CD4-positive, alpha-beta memory T cell (primary cell): ENCODE measurements around the gene GRK2. TPM values are rescaled to one million over a fixed set of nuclear protein-coding genes. Genes with fewer than 3 reads are reported as not detected.

ENCODE experiments used
- CTCF ChIA-PET: fragments of 350-600 bp; sonication (Branson Sonifier 250); formaldehyde crosslinking; loops from one replicate; lab custom pipeline; 2021; ENCODE audit warnings: inconsistent platforms; ENCODE audit not compliant: partially characterized antibody; lab: Charles Lee
- POLR2A ChIA-PET: fragments of 350-600 bp; sonication (Branson Sonifier 250); formaldehyde crosslinking; loops from one replicate; lab custom pipeline; 2021; ENCODE audit not compliant: partially characterized antibody; lab: Charles Lee
- DNase-seq, 5 donors: peaks; one replicate each; pipeline versions ENCODE4 v3.0.0 to v3.0.0-alpha.2; 2020 to 2022; ENCODE audit warnings: mixed read lengths in 1 of 5
- H3K27ac ChIP-seq: one replicate; pipeline ENCODE4 v1.7.0; 2013; ENCODE audit warnings: low read depth, low read length
- H3K27me3 ChIP-seq: 2 replicates; pipeline ENCODE4 v1.7.0; 2013; ENCODE audit warnings: mild to moderate bottlenecking, low read length, moderate library complexity; ENCODE audit not compliant: insufficient read depth
- H3K36me3 ChIP-seq: 2 replicates; pipeline ENCODE4 v1.7.0; 2013; ENCODE audit warnings: mild to moderate bottlenecking, low read length, moderate library complexity; ENCODE audit not compliant: insufficient read depth
- H3K4me1 ChIP-seq: 2 replicates; pipeline ENCODE4 v1.7.0; 2013; ENCODE audit warnings: mild to moderate bottlenecking, low read length, moderate library complexity; ENCODE audit not compliant: insufficient read depth
- H3K4me3 ChIP-seq, 2 donors: one replicate each; pipeline ENCODE4 v1.7.0; 2013; ENCODE audit warnings: low read length in 2 of 2, mild to moderate bottlenecking in 1 of 2
- H3K9me3 ChIP-seq, 2 donors: one replicate each; pipeline ENCODE4 v1.7.0; 2013; ENCODE audit warnings: low read length in 2 of 2, control low read depth in 1 of 2; ENCODE audit not compliant: control insufficient read depth in 1 of 2
- H3K27ac Mint-ChIP-seq, 7 donors: one replicate each; pipeline ENCODE4 v1.8.0; 2020 to 2021; ENCODE audit warnings: mixed read lengths in 7 of 7, mild to moderate bottlenecking in 6 of 7, inconsistent platforms in 3 of 7, moderate library complexity in 3 of 7
- H3K27me3 Mint-ChIP-seq, 2 donors: one replicate each; pipeline ENCODE4 v1.8.0; 2020 to 2021; ENCODE audit warnings: mixed read lengths in 2 of 2
- H3K36me3 Mint-ChIP-seq, 2 donors: one replicate each; pipeline ENCODE4 v1.8.0; 2020 to 2021; ENCODE audit warnings: mixed read lengths in 2 of 2, inconsistent platforms in 1 of 2, mild to moderate bottlenecking in 1 of 2
- H3K4me1 Mint-ChIP-seq, 4 donors: one replicate each; pipeline ENCODE4 v1.8.0; 2020 to 2021; ENCODE audit warnings: mixed read lengths in 4 of 4, mild to moderate bottlenecking in 1 of 4
- H3K4me3 Mint-ChIP-seq, 8 donors: one replicate each; pipeline ENCODE4 v1.8.0; 2020 to 2021; ENCODE audit warnings: mixed read lengths in 8 of 8, mild to moderate bottlenecking in 7 of 8, moderate library complexity in 6 of 8, inconsistent platforms in 3 of 8
- H3K9me3 Mint-ChIP-seq, 8 donors: one replicate each; pipeline ENCODE4 v1.8.0; 2020 to 2021; ENCODE audit warnings: mixed read lengths in 8 of 8, mild to moderate bottlenecking in 5 of 8, inconsistent platforms in 3 of 8, moderate library complexity in 1 of 8
- intact Hi-C: fragments of 100-400 bp; cut with micrococcal nuclease; formaldehyde crosslinking; loops from one replicate; pipeline ENCODE4 v1.15.1; 2023
- polyA plus RNA-seq, 2 donors: library from polyadenylated mRNA; unstranded; fragments of 300-500 nt; fragmentation: Illumina TruSeq; gene quantifications; one replicate each; pipeline ENCODE4 v1.2.3, GENCODE V29; 2021
- total RNA-seq, 2 experiments: library from RNA; stranded (reverse); gene quantifications; one replicate each; pipeline ENCODE4 v1.2.3, GENCODE V29; 2021

Gene GRK2
- total and polyA plus RNA-seq, 4 experiments from 2014 or later: 12.8 to 310 (median 181) TPM

DNA sequence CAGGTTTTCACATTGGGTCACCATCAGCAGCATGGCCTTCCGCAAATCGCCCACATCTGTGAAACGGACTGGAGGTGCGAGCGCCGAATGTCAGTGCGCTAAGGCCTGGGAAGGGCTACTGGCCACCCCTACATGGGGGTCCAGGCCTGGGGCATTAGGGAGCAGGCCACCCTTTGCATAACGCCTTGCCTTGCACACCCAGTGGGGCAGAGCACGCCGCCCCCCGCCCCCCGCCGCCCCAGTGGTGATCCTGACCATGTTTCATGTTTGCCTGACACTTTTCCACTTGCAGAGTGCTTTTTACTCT, 2.6 kb downstream of the GRK2 start:
- Mint-ChIP-seq H3K36me3 (peaks cover 29 to 50% of the 10 kb centered on the region in 2 donors), H3K27ac (peak overlapping the region; percentile 91 to 98 (median 96)), H3K4me3 (peak overlapping the region; percentile 92 to 98 (median 97)), H3K9me3 (no peaks in the 10 kb centered on the region), H3K27me3 (no peaks in the 10 kb centered on the region), H3K4me1 (peaks cover 38 to 85% (median 55%) of the 10 kb centered on the region in 4 donors)
- no peaks in the 10 kb centered on the region for H3K27me3 ChIP-seq
- peaks cover 29% of the 10 kb centered on the region for H3K36me3 ChIP-seq
- ChIA-PET CTCF (interaction anchor here (0.7 to 7.1 kb wide), 6 partner anchors 8 to 149 kb away, joined by 3 to 54 read pairs (median 8); no protein-coding TSS in a partner anchor), POLR2A (interaction anchor here (3.0 to 17.3 kb wide), 7 partner anchors 17 to 134 kb away, joined by 20 to 1163 read pairs (median 72); partner anchors contain the start of genes ANKRD13D, POLD4, PPP1CA and SSH3)
- H3K9me3 ChIP-seq: no peaks in the 10 kb centered on the region
- intact Hi-C loops: loop anchor here (1.0 to 5.0 kb wide), 2 partner anchors 8 to 103 kb away; partner anchors contain the start of gene CLCF1
- H3K27ac ChIP-seq: peak overlapping the region; percentile 80
- peak in 1 of 5 donors; percentile 17 for DNase-seq
- H3K4me1 ChIP-seq: peaks cover 72% of the 10 kb centered on the region
- H3K4me3 ChIP-seq: peak overlapping the region; percentile 88 to 92

DNA sequence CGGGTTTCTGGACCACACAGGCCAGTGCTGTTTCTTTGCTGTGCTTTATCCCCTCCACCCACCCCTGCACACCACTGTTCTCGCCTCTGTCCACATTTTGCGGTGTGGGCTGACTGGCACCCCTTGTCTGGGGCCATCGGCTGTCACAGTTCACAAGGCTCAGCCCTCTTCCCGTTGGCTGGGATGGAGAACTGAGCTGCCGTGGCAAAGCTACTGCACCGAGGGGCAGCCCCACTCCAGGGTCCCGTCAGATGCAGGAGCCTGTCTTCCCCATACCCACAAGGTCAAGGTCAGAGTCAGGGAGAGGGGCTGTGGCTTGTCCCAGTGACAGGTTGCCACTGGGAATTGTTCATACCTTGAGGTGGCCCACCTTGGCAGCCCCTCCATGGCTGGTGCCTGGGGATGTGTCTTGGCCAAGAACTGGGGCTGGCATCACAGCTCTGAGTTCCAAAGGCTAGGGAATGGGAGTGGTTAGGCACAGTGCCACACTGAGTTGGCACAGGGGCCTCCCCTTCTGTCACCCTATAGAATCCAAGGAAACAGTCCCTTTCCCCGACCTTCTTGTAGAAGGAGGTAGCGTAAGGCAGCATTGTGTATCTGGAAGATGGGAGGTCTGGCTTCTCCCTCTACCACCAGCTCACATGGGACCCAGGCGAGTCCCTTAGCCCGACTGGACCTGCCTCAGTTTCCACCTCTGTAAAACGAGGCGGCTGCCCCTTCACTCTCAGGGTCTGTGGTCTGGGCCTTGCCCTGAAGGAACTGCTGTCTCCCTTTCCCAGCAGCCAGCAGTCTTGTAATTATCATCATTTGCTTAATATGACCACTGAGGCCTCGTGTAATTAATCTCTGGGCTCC, 3.4 kb downstream of the GRK2 start:
- peaks cover 29% of the 10 kb centered on the region for H3K36me3 ChIP-seq
- no peaks in the 10 kb centered on the region for H3K9me3 ChIP-seq
- no peaks in the 10 kb centered on the region for H3K9me3 Mint-ChIP-seq
- intact Hi-C loops: loop anchor here (5.0 kb wide), 1 partner anchor 103 kb away; the partner anchor contains the start of gene CLCF1
- H3K27ac Mint-ChIP-seq: peak overlapping the region; percentile 92 to 98 (median 95)
- peak overlapping the region; percentile 87 to 88 for H3K4me3 ChIP-seq
- H3K27me3 Mint-ChIP-seq: no peaks in the 10 kb centered on the region
- DNase-seq: peak in 1 of 5 donors; percentile 47
- ChIA-PET CTCF (interaction anchor here (0.7 to 7.1 kb wide), 6 partner anchors 8 to 148 kb away, joined by 3 to 54 read pairs (median 12); no protein-coding TSS in a partner anchor), POLR2A (interaction anchor here (1.5 to 17.3 kb wide), 10 partner anchors 7 to 345 kb away, joined by 4 to 1163 read pairs (median 25); partner anchors contain the start of genes ANKRD13D, POLD4, PPP1CA and SSH3)
- no peaks in the 10 kb centered on the region for H3K27me3 ChIP-seq
- H3K4me1 ChIP-seq: peaks cover 79% of the 10 kb centered on the region
- H3K4me3 Mint-ChIP-seq: peak overlapping the region; percentile 92 to 98 (median 97)
- H3K27ac ChIP-seq: peak overlapping the region; percentile 80
- peaks cover 29 to 54% of the 10 kb centered on the region in 2 donors for H3K36me3 Mint-ChIP-seq
- peaks cover 36 to 85% (median 58%) of the 10 kb centered on the region in 4 donors for H3K4me1 Mint-ChIP-seq

DNA sequence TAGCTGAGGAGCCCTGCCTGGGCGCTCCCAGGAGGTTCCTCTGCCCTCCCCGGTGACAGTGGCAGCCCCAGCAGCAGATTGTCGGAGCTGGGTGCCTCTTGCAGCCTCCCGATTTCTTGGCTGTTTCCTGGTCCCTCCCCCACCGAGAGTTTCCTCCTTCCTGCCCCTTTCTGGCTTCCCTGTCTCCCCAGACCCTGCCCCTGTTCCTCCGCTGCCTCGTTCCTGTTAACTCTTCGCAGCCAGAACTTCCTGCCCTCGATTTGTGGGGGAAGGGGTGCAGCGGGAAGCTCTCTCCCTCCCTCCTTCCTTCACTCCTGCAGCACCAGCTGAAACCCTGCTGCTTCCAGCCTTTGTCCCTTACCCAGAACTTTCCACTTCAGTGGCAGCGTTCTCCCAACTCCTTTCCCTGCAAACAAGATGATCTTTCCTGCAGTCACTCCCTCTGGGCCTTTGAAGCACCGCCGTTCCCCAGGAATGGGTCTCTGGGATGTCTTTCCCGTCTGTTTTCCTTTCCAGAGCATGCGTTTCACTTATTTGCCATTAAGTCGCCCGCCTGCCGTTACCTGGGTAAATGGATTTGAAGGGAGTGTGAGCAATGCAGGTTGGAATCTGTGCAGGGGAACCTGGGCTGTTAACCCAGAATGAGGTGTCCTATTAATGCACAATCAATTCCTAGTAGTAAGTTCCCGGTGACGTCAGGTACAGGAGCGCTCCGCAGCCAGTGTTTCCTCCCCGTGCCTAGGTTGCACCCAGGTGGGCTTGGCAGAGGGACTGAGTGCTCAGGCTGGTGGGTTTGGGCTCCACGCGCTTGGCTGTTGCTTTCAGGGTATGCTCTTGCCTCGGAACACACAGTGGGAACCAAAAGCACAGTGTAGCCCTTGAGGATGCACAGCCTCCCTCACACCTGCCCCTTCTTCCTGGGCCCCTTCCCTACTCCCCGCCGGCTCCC, 4.3 kb downstream of the GRK2 start:
- intact Hi-C loops: loop anchor here (1.0 kb wide), 1 partner anchor 18 kb away; no protein-coding TSS in a partner anchor
- Histone ChIP-seq H3K9me3 (no peaks in the 10 kb centered on the region), H3K27ac (peak overlapping the region; percentile 80), H3K4me1 (peaks cover 87% of the 10 kb centered on the region), H3K36me3 (peaks cover 30% of the 10 kb centered on the region), H3K4me3 (peak overlapping the region; percentile 87 to 88), H3K27me3 (no peaks in the 10 kb centered on the region)
- H3K27me3 Mint-ChIP-seq: no peaks in the 10 kb centered on the region
- peaks cover 29 to 53% of the 10 kb centered on the region in 2 donors for H3K36me3 Mint-ChIP-seq
- peak overlapping the region; percentile 92 to 98 (median 95) for H3K27ac Mint-ChIP-seq
- peak in 2 of 5 donors; percentile 28 to 54 for DNase-seq
- peak overlapping the region; percentile 92 to 98 (median 97) for H3K4me3 Mint-ChIP-seq
- peaks cover 35 to 85% (median 61%) of the 10 kb centered on the region in 4 donors for H3K4me1 Mint-ChIP-seq
- no peaks in the 10 kb centered on the region for H3K9me3 Mint-ChIP-seq
- ChIA-PET POLR2A (interaction anchor here (1.0 to 17.3 kb wide), 14 partner anchors 8 to 344 kb away, joined by 3 to 1163 read pairs (median 15); partner anchors contain the start of genes ANKRD13D, POLD4, PPP1CA and PTPRCAP), CTCF (interaction anchor here (1.4 to 7.1 kb wide), 7 partner anchors 7 to 48 kb away, joined by 3 to 54 read pairs (median 6); partner anchors contain the start of gene SSH3)

DNA sequence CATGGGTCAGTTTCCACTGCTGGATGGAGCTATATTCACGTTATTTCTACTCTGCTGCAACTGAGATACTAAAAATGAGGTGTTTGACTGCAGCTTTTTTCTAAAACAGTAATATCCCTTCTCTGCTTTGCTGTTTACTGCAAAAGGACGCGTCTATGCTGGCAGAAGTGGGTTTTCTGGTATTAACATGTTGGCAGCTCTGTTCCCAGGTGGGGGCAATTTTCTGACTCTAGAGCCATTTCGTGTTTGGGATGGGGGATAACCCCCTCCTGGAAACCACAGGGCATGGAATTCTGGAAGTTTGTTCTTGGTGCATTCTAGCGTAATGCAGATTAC, 4.9 kb downstream of the GRK2 start:
- POLR2A ChIA-PET: interaction anchor here (1.0 to 17.3 kb wide), 14 partner anchors 9 to 213 kb away, joined by 3 to 1163 read pairs (median 15); partner anchors contain the start of genes ANKRD13D, POLD4, PPP1CA and PTPRCAP
- H3K27ac ChIP-seq: peak overlapping the region; percentile 80
- peaks cover 87% of the 10 kb centered on the region for H3K4me1 ChIP-seq
- H3K27me3 Mint-ChIP-seq: no peaks in the 10 kb centered on the region
- intact Hi-C loops: loop anchor here (1.0 kb wide), 1 partner anchor 17 kb away; no protein-coding TSS in a partner anchor
- CTCF ChIA-PET: interaction anchor here (0.7 to 7.1 kb wide), 7 partner anchors 8 to 48 kb away, joined by 3 to 54 read pairs (median 4); partner anchors contain the start of gene SSH3
- peaks cover 29 to 58% of the 10 kb centered on the region in 2 donors for H3K36me3 Mint-ChIP-seq
- H3K36me3 ChIP-seq: peaks cover 33% of the 10 kb centered on the region
- no peaks in the 10 kb centered on the region for H3K9me3 Mint-ChIP-seq
- DNase-seq: no peak
- no peaks in the 10 kb centered on the region for H3K9me3 ChIP-seq
- peaks cover 36 to 86% (median 63%) of the 10 kb centered on the region in 4 donors for H3K4me1 Mint-ChIP-seq
- H3K4me3 ChIP-seq: peak overlapping the region; percentile 87 to 88
- H3K27ac Mint-ChIP-seq: peak overlapping the region; percentile 92 to 98 (median 95)
- no peaks in the 10 kb centered on the region for H3K27me3 ChIP-seq
- H3K4me3 Mint-ChIP-seq: peak overlapping the region; percentile 92 to 98 (median 97)

DNA sequence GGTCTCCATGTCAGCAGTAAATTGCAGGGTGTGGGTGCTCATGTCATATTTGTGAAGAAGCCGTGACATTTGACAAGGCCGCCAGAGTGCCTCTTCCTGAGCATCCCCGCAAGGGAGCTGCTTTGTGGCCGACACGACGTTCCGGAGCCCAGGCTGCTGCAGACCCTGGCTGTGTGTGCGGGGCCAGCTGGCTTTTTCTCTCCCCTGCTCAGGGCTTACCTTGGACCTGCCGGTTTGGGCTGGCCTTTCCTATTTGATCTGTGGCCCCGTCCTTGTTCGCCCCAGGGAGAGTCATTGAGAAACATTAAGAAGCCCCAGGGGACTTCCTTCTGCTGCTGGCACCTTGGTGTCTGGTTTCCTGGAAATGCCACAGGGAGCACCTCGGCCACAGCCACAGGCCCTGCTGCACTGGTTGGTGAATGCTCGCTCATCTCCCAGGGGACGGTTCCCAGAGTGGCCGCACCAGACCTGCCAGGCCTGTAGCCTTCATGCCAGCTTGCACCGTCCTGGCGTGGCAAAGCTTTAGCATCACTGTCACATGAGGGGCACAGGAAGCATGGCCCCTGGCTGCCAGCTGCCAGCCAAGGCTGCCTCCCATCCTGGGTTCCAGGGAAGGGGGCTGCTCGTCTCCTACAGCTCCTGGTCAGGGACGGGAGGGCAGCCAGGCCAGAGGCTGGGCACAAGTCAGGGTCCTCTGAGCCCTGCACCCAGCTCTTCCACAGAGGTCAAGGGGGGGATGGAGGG, 5.4 kb downstream of the GRK2 start:
- H3K9me3 ChIP-seq: no peaks in the 10 kb centered on the region
- ChIA-PET CTCF (interaction anchor here (0.7 to 7.1 kb wide), 9 partner anchors 9 to 111 kb away, joined by 3 to 54 read pairs (median 4); partner anchors contain the start of genes ANKRD13D and SSH3), POLR2A (interaction anchor here (0.6 to 17.3 kb wide), 19 partner anchors 9 to 213 kb away, joined by 3 to 1163 read pairs (median 5); partner anchors contain the start of genes ANKRD13D, POLD4, PPP1CA and PTPRCAP)
- H3K27ac ChIP-seq: peak overlapping the region; percentile 80
- H3K4me1 ChIP-seq: peaks cover 93% of the 10 kb centered on the region
- intact Hi-C loops: loop anchor here (1.0 kb wide), 1 partner anchor 17 kb away; no protein-coding TSS in a partner anchor
- peak overlapping the region; percentile 87 to 88 for H3K4me3 ChIP-seq
- Mint-ChIP-seq H3K27me3 (no peaks in the 10 kb centered on the region), H3K4me3 (peak overlapping the region; percentile 92 to 98 (median 97)), H3K27ac (peak overlapping the region; percentile 92 to 98 (median 95)), H3K36me3 (peaks cover 31 to 62% of the 10 kb centered on the region in 2 donors), H3K9me3 (no peaks in the 10 kb centered on the region), H3K4me1 (peaks cover 42 to 92% (median 68%) of the 10 kb centered on the region in 4 donors)
- H3K36me3 ChIP-seq: peaks cover 33% of the 10 kb centered on the region
- H3K27me3 ChIP-seq: no peaks in the 10 kb centered on the region
- peak; percentile 63 to 84 (median 68) for DNase-seq
